PFSK-1 (cell line): ENCODE data around the gene IL34.

Experiments
- POLR2AphosphoS5 ChIP-seq: IDR thresholded peaks from 2 replicates; pipeline ENCODE4 v1.6.1; 2012; ENCODE audit warnings: low read depth, mild to moderate bottlenecking, control low read depth, low read length, moderate library complexity
- TAF1 ChIP-seq: IDR thresholded peaks from 2 replicates; pipeline ENCODE4 v1.6.1; 2012; ENCODE audit warnings: low read length, control low read depth, borderline replicate concordance; ENCODE audit not compliant: insufficient read depth
- TF ChIP-seq, protein P1 (sequence below), 2 experiments: IDR thresholded peaks; 2 replicates each; pipeline versions ENCODE4 v1.6.1 to v1.8.0; 2011 to 2012; ENCODE audit warnings: low read depth in 2 of 2, low read length in 2 of 2, control low read depth in 1 of 2, inconsistent platforms in 1 of 2, mild to moderate bottlenecking in 1 of 2, moderate library complexity in 1 of 2; ENCODE audit not compliant: insufficient read depth in 1 of 2

DNA sequence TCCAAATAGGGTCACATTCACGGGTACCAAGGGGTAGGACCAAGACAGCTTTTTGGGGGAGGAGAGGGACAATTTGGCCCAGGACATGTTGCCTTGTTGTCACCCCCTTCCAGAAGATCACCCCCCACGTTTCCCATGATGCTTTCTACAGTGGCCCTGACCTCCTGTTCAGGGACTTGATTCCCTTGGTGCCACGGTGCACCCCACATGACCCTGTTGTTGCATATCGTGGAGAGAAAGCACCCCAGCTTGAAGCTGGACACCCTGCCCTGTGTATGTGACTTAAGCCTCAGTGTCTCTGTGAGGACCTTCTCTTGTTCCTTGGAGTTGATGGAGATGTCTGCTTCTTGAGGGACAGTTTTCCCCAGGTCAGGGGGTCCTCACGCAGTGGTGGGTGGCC, 12.6 kb downstream of the IL34 start:
- TF ChIP-seq POLR2AphosphoS5 (no peak), TAF1 (no peak)
- TF ChIP-seq, protein P1, sequence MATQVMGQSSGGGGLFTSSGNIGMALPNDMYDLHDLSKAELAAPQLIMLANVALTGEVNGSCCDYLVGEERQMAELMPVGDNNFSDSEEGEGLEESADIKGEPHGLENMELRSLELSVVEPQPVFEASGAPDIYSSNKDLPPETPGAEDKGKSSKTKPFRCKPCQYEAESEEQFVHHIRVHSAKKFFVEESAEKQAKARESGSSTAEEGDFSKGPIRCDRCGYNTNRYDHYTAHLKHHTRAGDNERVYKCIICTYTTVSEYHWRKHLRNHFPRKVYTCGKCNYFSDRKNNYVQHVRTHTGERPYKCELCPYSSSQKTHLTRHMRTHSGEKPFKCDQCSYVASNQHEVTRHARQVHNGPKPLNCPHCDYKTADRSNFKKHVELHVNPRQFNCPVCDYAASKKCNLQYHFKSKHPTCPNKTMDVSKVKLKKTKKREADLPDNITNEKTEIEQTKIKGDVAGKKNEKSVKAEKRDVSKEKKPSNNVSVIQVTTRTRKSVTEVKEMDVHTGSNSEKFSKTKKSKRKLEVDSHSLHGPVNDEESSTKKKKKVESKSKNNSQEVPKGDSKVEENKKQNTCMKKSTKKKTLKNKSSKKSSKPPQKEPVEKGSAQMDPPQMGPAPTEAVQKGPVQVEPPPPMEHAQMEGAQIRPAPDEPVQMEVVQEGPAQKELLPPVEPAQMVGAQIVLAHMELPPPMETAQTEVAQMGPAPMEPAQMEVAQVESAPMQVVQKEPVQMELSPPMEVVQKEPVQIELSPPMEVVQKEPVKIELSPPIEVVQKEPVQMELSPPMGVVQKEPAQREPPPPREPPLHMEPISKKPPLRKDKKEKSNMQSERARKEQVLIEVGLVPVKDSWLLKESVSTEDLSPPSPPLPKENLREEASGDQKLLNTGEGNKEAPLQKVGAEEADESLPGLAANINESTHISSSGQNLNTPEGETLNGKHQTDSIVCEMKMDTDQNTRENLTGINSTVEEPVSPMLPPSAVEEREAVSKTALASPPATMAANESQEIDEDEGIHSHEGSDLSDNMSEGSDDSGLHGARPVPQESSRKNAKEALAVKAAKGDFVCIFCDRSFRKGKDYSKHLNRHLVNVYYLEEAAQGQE (IDR thresholded peaks at IDR 0.05; ENCODE audit: insufficient read depth in 1 of 2, low read depth in 2 of 2, low read length in 2 of 2), result no peak
